ENCODE data around the gene SUMO3. TPM values are rescaled to one million over a fixed set of nuclear protein-coding genes. Genes with fewer than 3 reads are reported as not detected.

The SUMO3 gene
- total RNA-seq, 1 donor, result 86.3 TPM

- no peaks in the 10 kb centered on the region for H3K9me3 ChIP-seq (ENCODE audit: low read depth, low read length)
- no peak overlapping the region for H3K4me3 ChIP-seq (ENCODE audit: low read length)
- H3K4me1 ChIP-seq (ENCODE audit: insufficient read depth, low read length), result peaks cover 41% of the 10 kb centered on the region
- H3K27me3 ChIP-seq (ENCODE audit: insufficient read depth, low read length), result no peaks in the 10 kb centered on the region
Measured at GRCh38 chr21:44850905-44851657, 33.2 kb upstream of the SUMO3 start.

GRCh38 chr21:44850208-44850800, 32.4 kb upstream of the SUMO3 start:
- H3K9me3 ChIP-seq (ENCODE audit: low read depth, low read length), result no peaks in the 10 kb centered on the region
- H3K4me3 ChIP-seq (ENCODE audit: low read length), result no peak overlapping the region
- H3K27me3 ChIP-seq (ENCODE audit: insufficient read depth, low read length), result no peaks in the 10 kb centered on the region
- peaks cover 49% of the 10 kb centered on the region for H3K4me1 ChIP-seq (ENCODE audit: insufficient read depth, low read length)

DNA sequence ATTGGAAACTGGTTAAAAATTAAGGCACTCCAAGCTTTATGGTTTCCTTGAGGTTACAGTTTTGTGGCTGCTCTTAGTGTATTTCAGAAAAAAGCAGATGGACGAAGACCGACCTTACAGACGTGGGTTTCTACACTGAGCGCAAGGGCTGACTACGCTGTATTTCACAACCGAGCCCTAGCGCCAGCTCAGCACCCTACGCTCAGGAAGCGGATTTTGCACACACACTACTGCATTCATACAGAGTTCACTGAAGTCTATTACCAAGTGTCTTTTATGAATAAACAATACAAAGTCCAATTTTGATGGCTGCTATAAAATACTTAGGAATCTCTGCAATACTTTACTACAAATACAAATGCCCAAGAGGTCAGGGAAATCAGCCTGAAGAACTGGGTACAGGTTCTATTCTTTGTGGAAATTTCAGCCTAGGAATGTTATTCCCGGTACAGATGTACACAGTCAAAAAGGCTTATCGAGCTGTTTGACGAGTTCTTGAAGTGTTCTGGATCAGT, 31.8 kb upstream of the SUMO3 start:
- Histone ChIP-seq H3K4me3 (ENCODE audit: low read length) (no peak overlapping the region), H3K9me3 (ENCODE audit: low read depth, low read length) (no peaks in the 10 kb centered on the region), H3K27me3 (ENCODE audit: insufficient read depth, low read length) (no peaks in the 10 kb centered on the region), H3K4me1 (ENCODE audit: insufficient read depth, low read length) (peaks cover 47% of the 10 kb centered on the region)

DNA sequence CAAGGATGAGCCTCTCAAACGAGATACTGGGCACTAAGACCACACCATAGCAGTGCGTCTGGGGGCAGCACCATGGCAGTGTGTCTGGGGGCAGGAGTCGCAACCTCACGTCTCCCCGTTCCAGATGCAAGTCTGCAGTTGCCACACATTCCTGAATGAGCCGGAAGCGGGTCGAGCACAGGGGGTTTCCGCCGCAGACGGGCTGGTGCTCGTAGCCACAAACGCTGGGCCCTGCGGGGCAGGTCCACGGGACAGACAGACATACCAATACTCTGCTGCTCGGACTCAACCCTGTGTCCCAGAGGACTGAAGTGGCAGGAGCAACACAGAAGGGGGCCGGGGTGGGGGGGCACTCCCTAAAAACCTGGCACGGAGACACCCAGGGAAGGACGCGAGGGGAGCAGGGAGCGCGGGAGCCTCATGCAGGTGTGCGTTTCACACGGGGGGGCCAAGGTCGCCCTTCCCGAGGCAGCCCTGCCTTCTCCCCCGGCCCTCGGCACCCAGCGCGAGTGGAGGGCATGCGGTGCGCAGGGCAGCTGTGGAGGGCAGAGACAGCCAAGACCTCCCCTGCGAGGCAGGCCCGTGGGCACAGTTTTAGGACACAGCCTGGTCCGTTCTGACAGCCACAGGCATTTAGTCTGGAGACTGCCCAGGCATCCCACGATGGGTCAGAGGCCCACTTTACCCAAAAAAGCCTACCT, 31.1 kb upstream of the SUMO3 start:
- H3K9me3 ChIP-seq (ENCODE audit: low read depth, low read length), result no peaks in the 10 kb centered on the region
- H3K4me3 ChIP-seq (ENCODE audit: low read length), result no peak overlapping the region
- H3K27me3 ChIP-seq (ENCODE audit: insufficient read depth, low read length), result no peaks in the 10 kb centered on the region
- H3K4me1 ChIP-seq (ENCODE audit: insufficient read depth, low read length), result peaks cover 40% of the 10 kb centered on the region

GRCh38 chr21:44847261-44848056, 29.6 kb upstream of the SUMO3 start:
- peaks cover 37% of the 10 kb centered on the region for H3K4me1 ChIP-seq (ENCODE audit: insufficient read depth, low read length)
- H3K4me3 ChIP-seq (ENCODE audit: low read length), result no peak overlapping the region
- H3K27me3 ChIP-seq (ENCODE audit: insufficient read depth, low read length), result no peaks in the 10 kb centered on the region
- no peaks in the 10 kb centered on the region for H3K9me3 ChIP-seq (ENCODE audit: low read depth, low read length)

- peaks cover 37% of the 10 kb centered on the region for H3K4me1 ChIP-seq (ENCODE audit: insufficient read depth, low read length)
- H3K4me3 ChIP-seq (ENCODE audit: low read length), result no peak overlapping the region
- H3K27me3 ChIP-seq (ENCODE audit: insufficient read depth, low read length), result no peaks in the 10 kb centered on the region
- H3K9me3 ChIP-seq (ENCODE audit: low read depth, low read length), result no peaks in the 10 kb centered on the region
Measured at GRCh38 chr21:44846485-44847260, 28.8 kb upstream of the SUMO3 start.

DNA sequence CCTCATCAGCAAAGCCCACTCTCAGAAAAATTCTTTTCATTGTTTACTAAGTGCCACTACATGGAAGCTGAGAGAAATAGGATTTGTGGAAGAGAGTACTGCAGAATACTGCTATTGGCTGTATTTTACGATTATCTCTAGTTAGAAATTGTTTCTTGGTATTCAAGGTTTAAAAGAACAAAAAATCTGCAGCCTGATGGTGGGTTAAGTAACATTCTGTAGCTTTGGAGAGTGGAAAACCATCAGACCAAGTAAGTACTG, 28.3 kb upstream of the SUMO3 start:
- Histone ChIP-seq H3K4me3 (ENCODE audit: low read length) (peak overlapping the region; percentile 16), H3K4me1 (ENCODE audit: insufficient read depth, low read length) (peaks cover 37% of the 10 kb centered on the region), H3K27me3 (ENCODE audit: insufficient read depth, low read length) (no peaks in the 10 kb centered on the region), H3K9me3 (ENCODE audit: low read depth, low read length) (no peaks in the 10 kb centered on the region)

DNA sequence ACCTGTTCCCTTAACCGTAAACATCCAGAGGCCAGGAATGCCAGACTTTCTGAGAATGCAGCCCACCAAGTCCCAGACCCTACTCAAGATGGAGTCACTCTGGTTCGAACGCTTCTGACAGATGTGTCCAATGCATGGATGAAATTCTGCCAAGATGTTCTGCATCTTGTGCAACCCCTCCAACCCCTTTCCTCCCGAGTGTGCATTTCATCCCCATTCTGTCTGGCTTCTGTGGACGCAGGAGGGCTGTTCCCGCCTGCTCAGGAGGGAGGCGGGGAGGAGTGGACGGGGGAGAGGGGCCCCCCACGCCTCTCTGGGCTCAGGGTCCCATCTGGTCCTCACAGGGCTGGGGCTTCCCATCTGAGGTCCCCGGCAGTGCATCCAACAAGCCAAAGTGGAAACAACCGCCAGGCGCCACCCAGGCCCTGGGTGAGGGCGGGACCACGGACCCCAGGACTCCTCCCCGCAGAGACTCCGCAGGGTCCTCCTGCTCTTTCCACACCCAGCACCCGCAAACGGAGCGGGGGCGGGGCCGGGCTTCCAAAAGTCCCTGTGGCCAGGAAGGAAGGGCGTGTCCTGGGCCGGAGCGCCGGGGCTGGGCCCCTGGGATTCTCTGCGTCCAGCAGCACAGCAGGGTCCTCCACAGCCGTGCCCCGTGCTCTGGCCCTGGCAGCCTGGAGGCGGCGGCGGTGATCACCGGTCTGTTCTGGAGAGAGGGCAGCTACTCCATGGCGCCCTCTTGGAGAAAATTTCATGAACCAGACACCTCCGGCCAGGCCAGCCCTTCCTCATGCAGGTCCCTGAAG, 27.8 kb upstream of the SUMO3 start:
- peaks cover 37% of the 10 kb centered on the region for H3K4me1 ChIP-seq (ENCODE audit: insufficient read depth, low read length)
- H3K9me3 ChIP-seq (ENCODE audit: low read depth, low read length), result no peaks in the 10 kb centered on the region
- H3K4me3 ChIP-seq (ENCODE audit: low read length), result peak overlapping the region; percentile 16
- H3K27me3 ChIP-seq (ENCODE audit: insufficient read depth, low read length), result no peaks in the 10 kb centered on the region

GRCh38 chr21:44844256-44844655, 26.4 kb upstream of the SUMO3 start:
- H3K4me3 ChIP-seq (ENCODE audit: low read length), result no peak overlapping the region
- H3K9me3 ChIP-seq (ENCODE audit: low read depth, low read length), result no peaks in the 10 kb centered on the region
- peaks cover 24% of the 10 kb centered on the region for H3K4me1 ChIP-seq (ENCODE audit: insufficient read depth, low read length)
- no peaks in the 10 kb centered on the region for H3K27me3 ChIP-seq (ENCODE audit: insufficient read depth, low read length)

- H3K4me3 ChIP-seq (ENCODE audit: low read length), result no peak overlapping the region
- H3K27me3 ChIP-seq (ENCODE audit: insufficient read depth, low read length), result no peaks in the 10 kb centered on the region
- H3K9me3 ChIP-seq (ENCODE audit: low read depth, low read length), result no peaks in the 10 kb centered on the region
- H3K4me1 ChIP-seq (ENCODE audit: insufficient read depth, low read length), result peaks cover 23% of the 10 kb centered on the region
Measured at GRCh38 chr21:44842721-44843445, 25.0 kb upstream of the SUMO3 start.

DNA sequence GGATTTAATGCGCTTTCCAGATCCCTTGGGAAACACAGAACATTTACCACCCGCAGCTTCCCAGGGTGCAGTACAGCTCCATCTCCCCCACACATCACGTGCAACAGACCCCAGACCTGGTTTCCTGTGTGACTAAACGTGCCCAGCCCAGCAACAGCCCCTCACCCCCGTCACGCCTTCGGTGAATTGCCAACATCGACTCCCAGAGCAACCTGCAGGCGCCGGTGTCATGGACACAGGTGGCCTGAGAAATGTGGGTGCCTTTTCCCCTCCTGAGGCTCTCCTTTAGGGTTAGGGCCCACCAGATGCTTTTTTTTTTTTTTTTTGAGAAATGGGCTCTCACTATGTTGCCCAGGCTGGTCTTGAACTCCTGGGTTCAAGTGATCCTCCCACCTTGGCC, 24.2 kb upstream of the SUMO3 start:
- H3K27me3 ChIP-seq (ENCODE audit: insufficient read depth, low read length), result no peaks in the 10 kb centered on the region
- H3K4me3 ChIP-seq (ENCODE audit: low read length), result no peak overlapping the region
- H3K9me3 ChIP-seq (ENCODE audit: low read depth, low read length), result no peaks in the 10 kb centered on the region
- peaks cover 21% of the 10 kb centered on the region for H3K4me1 ChIP-seq (ENCODE audit: insufficient read depth, low read length)

DNA sequence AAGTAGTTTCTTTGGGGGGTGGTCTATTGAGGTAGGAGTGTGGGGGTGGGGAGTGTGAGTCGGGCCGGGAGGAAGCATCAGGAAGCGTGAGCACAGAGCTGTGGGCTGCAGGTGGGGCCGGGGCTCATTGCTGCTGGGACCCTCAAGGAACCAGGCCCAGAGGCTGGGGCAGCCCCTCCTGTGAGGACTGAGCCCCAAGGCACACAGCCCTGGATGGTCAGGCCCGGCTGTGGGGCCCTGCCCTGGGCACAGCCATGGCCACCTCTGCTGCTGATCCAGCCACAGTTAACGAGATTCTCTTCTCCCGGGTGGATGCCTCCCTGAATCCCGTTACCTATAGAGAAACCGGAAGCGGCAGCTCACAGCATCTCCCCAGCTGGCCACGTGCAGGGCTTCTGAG, 22.9 kb upstream of the SUMO3 start:
- H3K4me1 ChIP-seq (ENCODE audit: insufficient read depth, low read length), result peaks cover 8% of the 10 kb centered on the region
- H3K9me3 ChIP-seq (ENCODE audit: low read depth, low read length), result no peaks in the 10 kb centered on the region
- no peak overlapping the region for H3K4me3 ChIP-seq (ENCODE audit: low read length)
- no peaks in the 10 kb centered on the region for H3K27me3 ChIP-seq (ENCODE audit: insufficient read depth, low read length)

- no peaks in the 10 kb centered on the region for H3K9me3 ChIP-seq (ENCODE audit: low read depth, low read length)
- no peaks in the 10 kb centered on the region for H3K27me3 ChIP-seq (ENCODE audit: insufficient read depth, low read length)
- no peak overlapping the region for H3K4me3 ChIP-seq (ENCODE audit: low read length)
- no peaks in the 10 kb centered on the region for H3K4me1 ChIP-seq (ENCODE audit: insufficient read depth, low read length)
Measured at GRCh38 chr21:44838951-44839350, 21.1 kb upstream of the SUMO3 start.

Measured in mononuclear cell (primary cell).